ENCODE measurements around the gene SMC2.

DNA sequence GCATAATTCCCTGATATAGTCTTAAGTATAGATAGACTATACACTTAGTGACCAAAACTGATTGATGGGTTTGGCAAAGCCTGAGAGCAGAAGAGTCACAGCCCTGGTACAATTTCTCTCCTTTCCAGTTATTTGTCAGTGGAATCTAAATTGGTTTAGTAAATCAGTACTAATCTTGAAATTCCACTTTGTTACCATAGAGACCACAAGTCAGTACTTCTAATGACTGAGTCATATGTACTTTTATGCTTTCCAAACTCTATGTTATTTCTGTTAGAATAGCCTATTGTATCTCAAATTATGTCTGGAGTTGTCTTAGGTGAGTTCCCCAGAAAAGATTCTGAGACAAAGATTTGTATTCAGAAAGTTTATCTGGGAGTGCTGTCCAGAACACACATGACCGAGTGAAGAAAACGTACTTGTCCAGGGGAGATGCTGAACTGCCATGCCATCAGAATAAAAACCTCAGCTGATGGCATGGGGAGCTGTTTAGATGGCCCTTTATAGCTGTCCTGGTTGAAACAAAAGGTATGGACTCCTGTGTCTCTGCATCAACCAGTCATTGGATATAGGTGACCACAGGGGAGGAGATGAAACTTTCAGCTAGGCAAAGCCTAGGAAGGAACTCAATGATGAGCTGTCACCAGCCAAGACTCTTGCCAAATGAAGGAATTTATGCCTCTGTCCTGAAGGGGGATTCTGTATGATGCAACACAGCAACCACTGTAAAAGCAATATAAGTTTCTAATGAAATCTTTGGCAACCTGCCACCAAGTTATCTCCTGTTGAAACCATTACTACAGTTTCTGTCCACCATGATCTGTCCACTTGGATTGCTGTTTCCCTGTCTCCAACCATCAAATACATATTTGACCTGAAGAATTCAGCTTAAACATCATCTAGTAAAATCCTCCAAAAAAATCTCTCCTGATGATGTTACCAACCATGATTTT is 18.0 kb upstream of the SMC2 start:
- TF ChIP-seq POLR2A (IDR thresholded peaks at IDR 0.05; ENCODE audit: low read depth, low read length): no peak
- TF ChIP-seq POLR2AphosphoS5 (IDR thresholded peaks at IDR 0.05; ENCODE audit: low read depth, low read length): no peak
- no peak for TF ChIP-seq POU2F2 (IDR thresholded peaks at IDR 0.05; ENCODE audit: low read depth, low read length)
